ENCODE results near the gene BANP.

Gene BANP

DNA sequence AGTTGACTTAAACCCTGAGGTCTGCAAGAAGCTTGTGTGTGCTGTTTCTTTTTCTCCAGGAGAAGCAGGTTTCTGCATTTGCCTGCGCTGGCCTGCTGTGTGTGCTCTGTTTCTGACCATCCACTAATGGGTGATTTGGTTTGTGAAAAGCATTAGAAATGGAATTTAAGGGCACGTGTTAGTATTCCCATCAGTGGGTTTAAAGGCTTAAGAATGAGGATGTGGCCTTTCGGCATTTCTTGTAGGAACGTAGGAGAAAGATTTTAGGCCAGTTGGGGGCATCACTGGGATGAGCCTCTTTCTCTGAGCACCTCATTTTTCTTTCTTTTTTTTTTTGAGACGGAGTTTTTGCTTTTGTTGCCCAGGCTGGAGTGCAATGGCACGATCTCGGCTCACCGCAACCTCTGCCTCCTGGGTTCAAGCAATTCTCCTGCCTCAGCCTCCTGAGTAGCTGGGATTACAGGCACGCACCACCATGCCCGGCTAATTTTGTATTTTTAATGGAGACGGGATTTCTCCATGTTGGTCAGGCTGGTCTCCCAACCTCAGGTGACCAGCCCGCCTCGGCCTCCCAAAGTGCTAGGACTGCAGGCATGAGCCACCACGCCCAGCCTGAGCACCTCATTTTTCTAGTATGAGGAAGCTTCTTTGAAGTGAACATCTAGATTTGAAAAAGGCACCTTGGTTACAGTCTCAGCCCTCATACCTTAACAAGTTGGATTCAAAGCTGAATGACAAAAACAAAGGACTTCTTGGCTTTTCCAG is 110.3 kb downstream of the BANP start:
- TF ChIP-seq, protein P1, sequence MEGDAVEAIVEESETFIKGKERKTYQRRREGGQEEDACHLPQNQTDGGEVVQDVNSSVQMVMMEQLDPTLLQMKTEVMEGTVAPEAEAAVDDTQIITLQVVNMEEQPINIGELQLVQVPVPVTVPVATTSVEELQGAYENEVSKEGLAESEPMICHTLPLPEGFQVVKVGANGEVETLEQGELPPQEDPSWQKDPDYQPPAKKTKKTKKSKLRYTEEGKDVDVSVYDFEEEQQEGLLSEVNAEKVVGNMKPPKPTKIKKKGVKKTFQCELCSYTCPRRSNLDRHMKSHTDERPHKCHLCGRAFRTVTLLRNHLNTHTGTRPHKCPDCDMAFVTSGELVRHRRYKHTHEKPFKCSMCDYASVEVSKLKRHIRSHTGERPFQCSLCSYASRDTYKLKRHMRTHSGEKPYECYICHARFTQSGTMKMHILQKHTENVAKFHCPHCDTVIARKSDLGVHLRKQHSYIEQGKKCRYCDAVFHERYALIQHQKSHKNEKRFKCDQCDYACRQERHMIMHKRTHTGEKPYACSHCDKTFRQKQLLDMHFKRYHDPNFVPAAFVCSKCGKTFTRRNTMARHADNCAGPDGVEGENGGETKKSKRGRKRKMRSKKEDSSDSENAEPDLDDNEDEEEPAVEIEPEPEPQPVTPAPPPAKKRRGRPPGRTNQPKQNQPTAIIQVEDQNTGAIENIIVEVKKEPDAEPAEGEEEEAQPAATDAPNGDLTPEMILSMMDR (IDR thresholded peaks at IDR 0.05; ENCODE audit: extremely low read depth, missing control alignments), result no peak
- DNase-seq (ENCODE audit: low spot score), result no peak

DNA sequence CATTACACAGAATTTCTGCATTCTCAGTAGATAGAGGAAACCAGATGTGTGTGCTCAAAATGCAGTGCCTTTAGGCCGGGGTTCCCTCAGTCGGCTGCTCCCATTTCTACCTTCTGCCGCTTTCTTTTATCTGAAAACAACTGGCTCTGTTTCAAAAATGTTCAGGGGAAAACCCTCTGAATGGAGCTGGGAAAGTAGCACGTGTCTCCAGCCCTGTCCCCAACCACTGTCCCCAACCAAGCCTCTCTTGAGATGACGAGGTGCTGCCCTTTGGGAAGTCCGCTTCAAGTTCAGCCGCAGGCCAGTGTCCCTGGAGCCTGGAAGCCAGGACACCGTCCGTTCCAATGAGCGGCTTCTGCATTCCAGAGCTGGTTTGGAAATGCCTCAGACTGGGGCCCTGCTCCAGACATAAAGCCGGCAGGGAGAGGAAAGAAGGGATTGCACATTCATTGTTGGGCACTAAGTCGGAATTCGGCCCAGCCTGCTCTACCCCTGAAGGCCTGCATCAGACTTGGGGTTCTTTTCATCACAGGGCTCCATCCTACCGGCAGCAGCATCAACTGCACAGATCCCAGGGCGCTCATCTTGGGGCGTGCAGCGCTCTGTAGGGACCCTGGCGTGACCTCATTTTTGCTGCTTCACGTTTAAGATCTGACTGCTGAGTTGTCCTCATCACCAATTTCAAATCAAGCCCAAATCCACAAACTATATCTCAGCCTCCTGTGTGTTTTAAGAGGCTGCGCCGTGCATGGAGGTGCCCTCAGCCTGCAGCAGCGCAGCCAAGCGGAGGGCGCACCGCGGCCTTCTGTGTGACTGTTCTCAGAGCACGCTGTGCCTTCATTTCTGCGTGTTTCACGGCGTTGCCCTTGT is 111.3 kb downstream of the BANP start:
- TF ChIP-seq, protein P1 (IDR thresholded peaks at IDR 0.05; ENCODE audit: extremely low read depth, missing control alignments), result no peak
- no peak for DNase-seq (ENCODE audit: low spot score)

DNA sequence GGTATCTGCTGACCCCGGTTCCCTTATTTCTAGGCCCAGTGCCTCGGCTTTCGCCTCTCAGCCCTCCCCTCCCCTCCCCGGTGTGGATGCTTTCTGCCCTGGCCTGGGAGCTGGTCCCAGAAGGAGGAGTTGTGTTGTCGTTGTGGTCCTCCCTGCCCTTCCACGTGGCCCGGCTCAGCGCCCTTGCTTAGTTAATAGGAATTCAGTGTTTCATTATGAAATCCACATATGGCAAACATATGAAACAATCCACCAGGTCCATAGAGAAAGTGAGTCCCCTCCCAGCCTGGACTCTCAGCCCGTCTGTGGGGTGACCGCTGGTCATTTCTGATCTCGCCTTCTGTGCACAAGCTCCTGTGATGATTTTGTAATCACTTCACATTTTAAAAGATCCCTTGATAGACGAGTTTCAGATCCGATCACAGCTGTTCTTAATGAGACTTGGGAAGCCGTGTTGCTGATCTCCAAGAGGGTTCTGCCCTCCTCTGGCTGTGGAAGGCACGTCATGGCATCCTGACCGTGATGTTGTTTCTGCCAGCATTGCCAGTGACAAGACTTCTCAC is 112.1 kb downstream of the BANP start:
- DNase-seq (ENCODE audit: low spot score), result no peak
- TF ChIP-seq, protein P1 (IDR thresholded peaks at IDR 0.05; ENCODE audit: extremely low read depth, missing control alignments), result no peak

DNA sequence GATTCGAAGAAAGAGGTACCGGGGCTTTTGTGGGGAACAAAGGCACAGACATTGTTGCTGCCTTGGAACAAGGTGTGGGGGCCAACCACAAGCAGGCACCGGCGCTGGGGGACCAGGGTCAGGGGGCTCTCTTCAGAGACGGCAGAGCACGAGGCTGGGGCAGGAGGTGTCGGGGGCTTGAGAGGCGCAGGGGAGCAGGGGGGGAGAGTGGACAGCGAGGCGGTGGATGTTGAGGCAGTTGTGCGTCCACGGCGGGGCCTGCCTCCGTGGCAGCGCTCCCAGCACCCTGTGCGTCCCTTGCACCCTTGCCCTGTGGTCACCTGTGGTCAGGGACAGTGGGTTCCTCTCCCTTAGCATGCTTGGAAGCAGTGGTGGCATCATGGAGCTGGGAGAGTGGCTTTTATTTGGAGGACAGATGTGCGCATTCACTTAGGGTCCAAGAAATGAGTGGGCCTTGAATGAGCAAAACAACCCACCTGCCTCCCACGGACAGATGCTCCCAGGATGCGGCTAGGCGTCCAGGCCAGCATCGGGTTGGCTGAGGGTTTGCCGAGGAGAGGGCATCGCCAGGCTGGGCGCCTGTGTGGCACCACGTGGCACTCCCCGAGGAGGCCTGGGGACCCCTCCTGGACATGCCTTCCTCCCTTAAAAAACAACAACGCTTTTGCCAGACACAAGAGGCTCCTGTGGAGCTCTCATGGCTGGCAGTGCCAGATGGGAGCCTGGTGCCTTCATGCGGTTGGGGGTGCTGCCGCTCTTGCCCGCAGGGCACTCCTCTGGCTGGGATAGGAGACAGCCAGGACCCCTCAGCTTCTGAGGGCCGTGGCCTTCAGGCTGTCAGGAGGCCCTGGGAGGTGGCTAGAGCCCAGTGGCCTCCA is 113.0 kb downstream of the BANP start:
- TF ChIP-seq, protein P1 (IDR thresholded peaks at IDR 0.05; ENCODE audit: extremely low read depth, missing control alignments), result no peak
- DNase-seq (ENCODE audit: low spot score), result no peak

DNA sequence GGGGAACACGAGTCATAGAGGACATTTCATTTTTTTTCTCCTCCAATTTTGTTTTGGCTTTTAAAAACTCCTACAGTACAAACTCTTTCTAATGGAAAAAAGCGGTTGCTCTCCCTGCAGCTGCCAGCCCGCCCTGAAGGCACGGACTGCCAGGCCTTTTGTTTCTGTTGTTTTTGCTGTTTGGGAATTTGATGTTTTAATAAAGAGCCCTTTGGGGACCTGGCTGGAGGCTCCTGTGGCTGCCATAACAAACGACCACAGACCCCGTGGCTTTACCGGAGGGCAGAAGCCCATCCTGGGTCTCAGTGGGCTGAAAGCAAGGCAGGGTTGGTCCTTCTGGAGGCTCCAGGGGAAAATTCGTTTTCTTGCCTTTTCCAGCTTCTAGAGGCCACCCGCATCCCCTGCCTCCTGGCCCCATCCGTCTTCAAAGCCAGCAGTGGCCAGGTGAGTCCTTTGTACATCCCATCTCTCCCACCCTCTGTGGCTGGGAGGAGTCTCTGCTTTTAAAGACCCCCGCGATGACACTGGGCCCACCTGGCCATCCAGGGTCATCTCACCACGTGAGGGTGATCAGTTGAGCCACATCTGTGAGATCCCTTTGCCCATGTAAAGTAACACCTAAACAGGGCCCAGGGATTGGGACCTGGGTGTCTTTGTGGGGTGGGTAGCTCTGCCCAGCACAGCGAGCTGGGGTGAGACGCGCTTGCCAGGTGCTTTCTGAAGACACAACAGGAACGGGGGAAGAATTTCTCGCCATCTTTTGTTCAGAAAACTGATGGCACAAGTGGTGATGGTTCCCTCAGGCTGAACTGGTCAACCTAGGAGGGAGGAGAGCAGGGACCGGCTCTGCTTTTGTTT is 113.9 kb downstream of the BANP start:
- no peak for DNase-seq (ENCODE audit: low spot score)
- TF ChIP-seq, protein P1 (IDR thresholded peaks at IDR 0.05; ENCODE audit: extremely low read depth, missing control alignments), result no peak

DNA sequence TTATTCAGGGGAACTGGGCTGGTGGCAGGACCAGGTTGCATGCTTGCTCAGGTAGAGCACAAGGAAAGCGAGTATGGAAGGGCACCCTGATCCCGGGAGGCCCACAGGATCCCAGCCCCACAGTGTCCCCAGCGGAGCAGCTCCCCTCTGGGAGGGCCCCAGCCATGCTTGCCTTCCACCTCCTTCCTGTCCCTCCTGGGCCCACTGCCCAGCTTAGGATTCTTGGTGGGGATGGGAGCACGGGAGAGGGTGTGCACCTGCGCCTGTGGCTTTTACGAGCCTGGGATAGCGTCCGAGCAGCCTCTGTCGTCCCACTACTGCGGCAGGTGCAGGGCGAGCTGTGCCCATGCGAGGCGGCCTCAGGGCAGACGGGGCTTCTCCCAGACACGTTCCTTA is 114.5 kb downstream of the BANP start:
- no peak for DNase-seq (ENCODE audit: low spot score)
- TF ChIP-seq, protein P1 (IDR thresholded peaks at IDR 0.05; ENCODE audit: extremely low read depth, missing control alignments), result no peak

Measured in GM20000 (cell line).